HG03108 (cell line): ENCODE data around the gene CDC42EP2.
"Not testable (repeated sequence)": the region's sequence is repeated elsewhere in the genome, so short reads cannot be mapped to it uniquely, and the experiment has no call there.

Experiments
- ATAC-seq: cut with Tn5 transposase; IDR thresholded peaks from one replicate; pipeline ENCODE4 v1.9.1; 2021; ENCODE audit warnings: moderate library complexity; ENCODE audit not compliant: unreplicated experiment

Gene CDC42EP2

GRCh38 chr11:65317025-65317786 lies 2.5 kb downstream of the CDC42EP2 start:
- ATAC-seq, result no peak

GRCh38 chr11:65320386-65321075 lies 5.9 kb downstream of the CDC42EP2 start:
- no peak for ATAC-seq

DNA sequence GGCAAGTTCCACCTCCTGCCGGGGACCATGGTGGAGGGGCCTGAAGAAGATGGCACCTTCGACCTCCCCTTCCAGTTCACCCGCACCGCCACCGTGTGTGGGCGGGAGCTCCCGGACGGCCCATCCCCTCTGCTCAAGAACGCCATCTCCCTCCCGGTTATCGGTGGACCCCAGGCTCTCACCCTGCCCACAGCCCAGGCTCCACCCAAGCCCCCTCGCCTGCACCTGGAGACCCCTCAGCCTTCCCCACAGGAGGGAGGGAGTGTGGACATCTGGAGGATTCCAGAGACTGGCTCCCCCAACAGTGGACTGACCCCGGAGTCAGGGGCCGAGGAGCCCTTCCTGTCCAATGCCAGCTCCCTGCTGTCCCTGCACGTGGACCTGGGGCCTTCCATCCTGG lies 6.4 kb downstream of the CDC42EP2 start:
- no peak for ATAC-seq

GRCh38 chr11:65321828-65322485 lies 7.3 kb downstream of the CDC42EP2 start:
- ATAC-seq, result no peak

DNA sequence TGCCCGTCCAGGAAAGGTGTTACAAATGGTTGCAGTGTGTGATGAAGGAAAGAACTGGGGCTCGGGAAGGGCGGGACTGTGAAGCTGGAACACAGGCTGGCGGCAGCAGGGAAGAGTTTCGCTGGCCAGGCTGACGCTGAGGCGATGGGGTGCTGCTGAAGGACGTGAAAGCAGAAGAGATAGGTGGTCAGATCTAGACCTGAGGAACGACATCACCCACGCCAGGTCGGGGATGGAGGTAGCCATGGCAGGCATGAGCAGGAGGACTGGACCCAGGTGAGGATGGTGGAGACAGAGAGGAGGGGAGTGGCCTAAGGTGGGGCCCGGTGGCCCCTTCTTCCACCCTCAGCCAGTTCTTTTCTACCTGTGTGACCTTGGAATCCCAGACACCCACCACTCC lies 9.1 kb downstream of the CDC42EP2 start:
- no peak for ATAC-seq

DNA sequence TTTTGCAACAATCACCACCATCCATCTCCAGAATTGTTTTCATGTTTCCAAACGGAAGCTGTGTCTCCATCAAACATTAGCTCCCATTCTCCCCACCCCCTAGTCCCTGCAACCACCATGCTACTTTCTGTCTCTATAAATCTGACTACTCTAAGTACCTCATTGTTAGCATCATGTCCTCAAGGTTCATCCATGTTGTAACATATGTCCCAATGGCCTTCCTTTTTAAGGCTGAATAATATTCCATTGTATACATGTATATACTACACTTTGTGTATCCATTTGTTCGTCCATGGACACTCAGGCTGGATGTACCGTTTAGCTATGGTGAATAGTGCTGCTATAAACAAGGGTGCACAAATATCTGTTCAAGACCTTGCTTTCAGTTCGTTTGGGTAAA lies 10.8 kb downstream of the CDC42EP2 start:
- ATAC-seq, result no peak

DNA sequence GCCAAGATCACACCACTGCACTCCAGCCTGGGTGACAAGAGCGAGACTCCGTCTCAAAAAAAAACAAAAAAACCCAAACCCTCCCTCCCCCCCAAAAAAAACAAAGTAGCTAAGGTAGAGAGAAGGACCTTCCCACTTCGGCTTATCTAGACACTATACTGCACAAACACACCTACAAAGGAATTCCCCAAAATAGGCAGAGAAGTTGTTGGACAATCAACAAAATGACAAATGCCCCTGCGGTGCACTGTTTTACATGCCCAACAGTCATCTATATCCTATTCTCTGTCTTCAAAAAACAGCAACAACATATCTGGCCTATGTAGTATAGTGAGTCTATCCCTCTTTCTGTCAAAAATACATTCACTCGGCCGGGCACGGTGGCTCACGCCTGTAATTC lies 12.4 kb downstream of the CDC42EP2 start:
- ATAC-seq, result no peak

DNA sequence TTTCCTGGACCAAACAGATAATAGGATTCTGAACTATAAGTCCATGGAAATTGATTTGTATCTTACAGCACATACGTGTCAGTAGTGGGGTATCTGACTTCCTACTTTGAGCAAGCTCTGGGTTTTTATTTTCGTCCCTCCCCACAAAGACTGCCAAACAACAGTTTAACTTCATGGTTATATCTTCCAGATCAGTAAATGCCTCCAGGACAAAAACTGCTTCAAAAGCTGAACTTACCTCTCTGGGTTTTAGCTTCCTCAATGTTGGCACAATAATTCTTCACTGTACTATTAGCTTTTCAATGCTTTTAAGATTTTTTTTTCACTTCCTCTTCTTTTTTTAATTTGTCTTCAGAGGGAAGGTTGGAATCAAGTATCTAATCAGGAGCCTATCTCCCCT lies 14.8 kb downstream of the CDC42EP2 start:
- ATAC-seq, result no peak

DNA sequence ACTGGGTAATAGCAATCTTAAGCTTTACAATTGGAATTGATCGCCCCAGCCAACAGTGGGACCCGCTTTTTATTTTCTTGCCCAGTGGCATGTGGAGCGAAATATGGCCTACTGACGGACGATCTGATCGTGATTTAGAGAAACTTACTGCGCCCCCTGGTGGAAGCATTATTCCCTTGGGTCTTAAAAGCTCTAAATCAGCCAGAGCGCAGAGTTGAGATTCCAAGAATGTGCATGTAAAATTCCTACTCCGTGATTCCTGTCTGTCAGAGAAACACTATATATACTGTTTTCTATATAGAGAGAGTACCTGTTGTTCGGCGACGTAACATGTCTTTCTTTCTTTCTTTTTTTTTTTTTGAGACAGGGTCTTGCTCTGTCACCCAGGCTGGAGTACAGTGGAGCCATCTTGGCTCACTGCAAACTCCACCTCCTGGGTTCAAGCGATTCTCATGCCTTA lies 15.3 kb downstream of the CDC42EP2 start:
- ATAC-seq, result no peak

DNA sequence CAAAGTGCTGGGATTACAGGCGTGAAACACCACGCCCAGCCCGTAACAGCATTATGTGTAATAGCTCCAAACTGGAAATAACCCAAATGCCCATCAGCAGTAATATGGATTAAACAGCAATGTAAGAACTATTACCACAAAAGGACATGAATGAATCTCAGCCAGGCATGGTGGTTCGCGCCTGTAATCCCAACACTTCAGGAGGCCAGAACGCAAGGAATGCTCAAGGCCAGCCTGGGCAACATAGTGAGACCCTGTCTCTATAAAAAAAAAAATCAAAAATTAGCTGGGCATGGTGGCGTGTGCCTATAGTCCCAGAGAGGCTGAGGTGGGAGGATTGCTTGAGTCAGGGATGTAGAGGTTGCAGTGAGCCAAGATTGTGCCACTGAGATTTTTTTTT lies 15.9 kb downstream of the CDC42EP2 start:
- no peak for ATAC-seq

GRCh38 chr11:65332591-65332990 lies 17.9 kb downstream of the CDC42EP2 start:
- ATAC-seq, result not testable (repeated sequence)

DNA sequence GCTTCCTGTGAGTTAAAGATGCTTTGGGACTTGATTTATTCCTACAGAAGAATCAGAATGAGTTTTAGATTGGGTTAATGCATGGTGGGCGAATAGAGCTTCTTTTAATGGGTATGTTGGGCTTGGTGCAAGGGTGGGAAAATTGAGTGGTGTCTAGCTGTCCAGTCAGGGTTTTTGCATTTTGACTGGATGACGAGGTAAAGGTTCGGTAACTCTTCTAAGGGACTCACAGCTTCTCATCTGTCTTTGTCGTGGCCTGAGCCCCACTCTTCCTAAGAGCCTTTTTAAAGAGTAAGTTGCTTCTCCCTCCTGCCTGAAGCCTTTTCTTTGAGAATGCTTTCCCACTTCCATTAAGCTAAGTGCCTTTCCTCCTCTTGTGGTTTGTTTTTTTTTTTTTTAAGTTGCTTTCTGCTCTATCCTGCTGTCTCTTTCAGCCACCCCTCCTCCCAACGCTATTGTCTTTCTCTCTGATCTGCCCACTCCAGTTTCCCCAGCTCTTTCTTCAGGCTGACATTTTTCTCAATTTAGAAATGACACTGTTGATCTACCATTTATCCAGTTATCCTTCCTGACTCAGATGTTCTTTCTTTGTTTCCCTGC lies 20.1 kb downstream of the CDC42EP2 start:
- no peak for ATAC-seq

- ATAC-seq, result no peak
Observed at GRCh38 chr11:65338676-65339075, 24.0 kb downstream of the CDC42EP2 start.

DNA sequence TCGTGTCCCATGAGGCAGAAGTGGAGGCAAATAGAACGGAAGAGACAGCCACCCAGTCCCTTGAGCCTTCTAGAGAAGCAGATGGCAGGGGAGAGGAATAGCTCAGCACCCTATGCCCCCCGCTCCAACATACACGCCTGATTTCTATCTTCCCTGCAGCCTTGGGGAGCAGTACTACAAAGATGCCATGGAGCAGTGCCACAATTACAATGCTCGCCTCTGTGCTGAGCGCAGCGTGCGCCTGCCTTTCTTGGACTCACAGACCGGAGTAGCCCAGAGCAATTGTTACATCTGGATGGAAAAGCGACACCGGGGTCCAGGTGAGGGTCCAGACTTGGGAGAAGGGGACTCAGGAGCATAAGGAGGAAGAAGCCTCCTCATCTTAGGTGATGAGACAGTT lies 25.6 kb downstream of the CDC42EP2 start:
- ATAC-seq, result no peak

- no peak for ATAC-seq
Observed at GRCh38 chr11:65341856-65342255, 27.2 kb downstream of the CDC42EP2 start.

- no peak for ATAC-seq
Observed at GRCh38 chr11:65351511-65351910, 36.8 kb downstream of the CDC42EP2 start.

GRCh38 chr11:65352783-65353182 lies 38.1 kb downstream of the CDC42EP2 start:
- no peak for ATAC-seq

- ATAC-seq, result no peak
Observed at GRCh38 chr11:65353376-65353775, 38.7 kb downstream of the CDC42EP2 start.

DNA sequence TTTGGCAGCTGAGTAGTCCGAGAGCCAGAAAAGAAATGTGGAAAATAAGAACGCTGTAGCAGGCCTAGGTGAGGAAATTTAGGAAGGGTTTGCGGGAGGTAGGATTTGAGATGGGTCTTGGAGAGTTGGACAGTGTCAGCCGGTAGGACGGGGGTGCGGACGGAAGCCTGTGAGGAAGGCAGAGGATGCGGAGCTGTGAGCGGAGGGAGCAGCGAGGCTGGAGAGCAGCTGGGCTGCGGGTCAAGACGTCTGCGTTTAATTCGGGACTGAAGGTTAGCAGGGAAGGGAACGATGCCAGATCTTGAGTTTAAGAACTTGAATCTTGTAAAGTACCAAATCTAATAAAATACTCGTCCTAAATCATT lies 39.2 kb downstream of the CDC42EP2 start:
- ATAC-seq, result no peak

DNA sequence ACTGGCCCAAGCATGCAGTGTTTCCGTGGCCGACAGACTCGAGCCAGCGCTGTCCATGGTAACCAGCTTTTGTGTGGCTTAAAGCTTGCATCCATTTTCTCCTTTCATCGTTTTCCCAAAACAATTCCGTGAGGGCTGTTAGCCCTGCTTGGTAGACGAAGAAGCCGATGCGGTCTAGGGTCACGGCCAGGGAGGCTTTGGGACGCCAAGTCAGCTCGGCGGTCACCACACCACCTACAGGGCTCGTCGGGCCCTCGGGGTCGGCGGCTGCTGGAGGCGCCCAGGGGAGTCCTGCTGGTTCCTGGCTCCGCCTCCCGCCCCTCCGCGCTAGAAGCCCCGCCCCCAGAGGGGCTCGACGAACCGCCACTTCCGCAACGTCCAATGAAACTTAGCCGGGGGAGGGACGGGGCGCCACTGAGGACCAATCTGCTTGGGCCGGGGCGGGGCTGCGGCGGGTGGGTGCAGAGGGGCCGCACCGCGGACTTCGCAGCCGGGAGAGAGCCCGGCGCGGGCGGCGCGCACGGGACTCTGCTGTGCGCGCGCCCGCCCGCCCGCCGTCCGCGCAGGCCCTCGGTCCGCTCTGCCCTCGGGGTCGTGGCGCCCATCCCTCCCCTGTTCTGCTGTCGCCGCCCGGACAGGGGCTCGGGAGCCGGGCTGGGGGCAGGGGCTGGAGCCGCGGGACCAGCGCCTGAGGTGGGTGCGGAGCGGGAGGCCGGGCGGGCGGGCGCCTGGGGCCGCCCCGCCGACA lies 39.8 kb downstream of the CDC42EP2 start, which contains the start of gene TIGD3:
TIGD3 (plus strand) TSS at position 487 of the 748 bp plus-strand sequence. CDS start 1,058 bp downstream, outside the sequence.
- peak; percentile 86 for ATAC-seq
